Measurements from ENCODE around the gene CXCL11. TPM values are rescaled to one million over a fixed set of nuclear protein-coding genes. Genes with fewer than 3 reads are reported as not detected.

The CXCL11 gene
- total and polyA plus RNA-seq, 2 of the 13 experiments (the other 11 are each of a cell fraction or from before 2014, with no cell fraction given) = 0.08 TPM; not detected in 1

- DNase-seq (ENCODE audit: low spot score) (no peak), FAIRE-seq (no peak), ATAC-seq (no peak; the same call in 2 of the 3 replicates)
- in situ Hi-C loops (cut with HindIII; ENCODE audit: extremely low pct_ligation_motif_present, low pct_unique_long_range_greater_than_20kb) (no loop called here), intact Hi-C loops (cut with micrococcal nuclease; ENCODE audit: unreplicated experiment) (no loop called here)
- POLR2A ChIA-PET = no interaction called here
- CTCF ChIA-PET (ENCODE audit: low intra/inter-chr PET ratio, low total read pairs) = no interaction called here
- H3K36me3 ChIP-seq (replicated peaks in 1 of 2; ENCODE audit: control insufficient read depth in 1 of 2, insufficient read depth in 2 of 2, low read length in 2 of 2) = no peaks in the 10 kb centered on the region
- H3K27ac ChIP-seq (ENCODE audit: extremely low read length, insufficient read depth, low read length) = no peak overlapping the region
- no peaks in the 10 kb centered on the region for H3K79me2 ChIP-seq (ENCODE audit: insufficient read depth, low read length)
- H4K20me1 ChIP-seq (ENCODE audit: insufficient read depth, low read length) = no peaks in the 10 kb centered on the region
- BruUV-seq (replicated peaks) = no TSS peak
- H2AFZ ChIP-seq (ENCODE audit: low read length) = no peak overlapping the region
- no peak overlapping the region for H3K9ac ChIP-seq (ENCODE audit: insufficient read depth, low read depth, low read length)
- no peaks in the 10 kb centered on the region for H3K9me3 ChIP-seq (ENCODE audit: low read length)
- no peaks in the 10 kb centered on the region for H3K4me1 ChIP-seq (ENCODE audit: insufficient read depth, low read length)
- WGBS (ENCODE audit: low lambda C conversion rate) = 81% methylated on average over 17 of the region's 31 CpGs
- no peak overlapping the region for H3K4me2 ChIP-seq (ENCODE audit: low read depth, low read length)
- no peak overlapping the region for H3K4me3 ChIP-seq (replicated peaks in 1 of 3; ENCODE audit: insufficient read depth in 1 of 3, low read depth in 2 of 3, low read length in 3 of 3)
- no peaks in the 10 kb centered on the region; a peak in 1 of 5 replicates for H3K27me3 ChIP-seq (ENCODE audit: control insufficient read depth in 1 of 2, insufficient read depth in 2 of 2, low read length in 2 of 2)
- no peak for TF ChIP-seq BATF2 (CRISPR knock-in tag; IDR thresholded peaks at IDR 0.05)
- no peak for TF ChIP-seq KDM5A (IDR thresholded peaks at IDR 0.05; ENCODE audit: borderline replicate concordance, low read length)
- no peak for TF ChIP-seq CHD4 (IDR thresholded peaks at IDR 0.05; ENCODE audit: borderline replicate concordance, low read length)
- TF ChIP-seq ZNF280B (CRISPR knock-in tag; IDR thresholded peaks at IDR 0.05; ENCODE audit: borderline replicate concordance) = no peak
- no peak for TF ChIP-seq PRDM4 (CRISPR knock-in tag; IDR thresholded peaks at IDR 0.05; ENCODE audit: borderline replicate concordance)
- no peak for TF ChIP-seq ZNF691 (CRISPR knock-in tag; IDR thresholded peaks at IDR 0.05; ENCODE audit: borderline replicate concordance, low read depth)
- TF ChIP-seq NONO (IDR thresholded peaks at IDR 0.05) = no peak
- TF ChIP-seq NONO (CRISPR knock-in tag; conservative IDR thresholded peaks at IDR 0.05) = no peak
- no peak for TF ChIP-seq NAIF1 (CRISPR knock-in tag; IDR thresholded peaks at IDR 0.05; ENCODE audit: borderline replicate concordance)
- TF ChIP-seq MAZ (IDR thresholded peaks at IDR 0.05; ENCODE audit: borderline replicate concordance, low read depth, low read length) = no peak
- no peak for TF ChIP-seq MAZ (CRISPR knock-in tag; IDR thresholded peaks at IDR 0.05; ENCODE audit: low read depth)
- TF ChIP-seq POGZ (CRISPR knock-in tag; IDR thresholded peaks at IDR 0.05) = no peak
Measured at GRCh38 chr4:76011018-76011670, 24.7 kb downstream of the CXCL11 start.
